Measurements from ENCODE around the gene LARGE1. TPM values are rescaled to one million over a fixed set of nuclear protein-coding genes. Genes with fewer than 3 reads are reported as not detected.
A peak's percentile ranks its signal among the peaks of the same experiment; 100 is the strongest.
"Not testable (repeated sequence)": the region's sequence is repeated elsewhere in the genome, so short reads cannot be mapped to it uniquely, and the experiment has no call there.

LARGE1 gene
- polyA plus RNA-seq, 3 donors = 0.05 to 0.13 TPM; not detected in 1

- no peaks in the 10 kb centered on the region for H4K20me1 ChIP-seq (ENCODE audit: insufficient read depth, low read length)
- no peak for DNase-seq
- intact Hi-C loops (cut with micrococcal nuclease) = no loop called here
- H3K27me3 Mint-ChIP-seq (ENCODE audit: low read depth in 3 of 3) = peaks cover 2 to 4% (median 2%) of the 10 kb centered on the region in 3 donors
- H3K9ac ChIP-seq (ENCODE audit: insufficient read depth, low read length, poor library complexity, severe bottlenecking) = no peak overlapping the region
- no peaks in the 10 kb centered on the region for H3K4me1 ChIP-seq (ENCODE audit: control insufficient read depth in 1 of 2, insufficient read depth in 2 of 2, low read length in 2 of 2)
- 75% methylated on average over 1 of the region's 3 CpGs for WGBS (ENCODE audit: insufficient coverage)
- H3K79me2 ChIP-seq (ENCODE audit: insufficient read depth, low read length) = no peaks in the 10 kb centered on the region
- no peak overlapping the region for H3K4me3 ChIP-seq (replicated peaks in 1 of 3; ENCODE audit: low read depth in 2 of 3, low read length in 3 of 3)
- H3K9me3 ChIP-seq (replicated peaks in 1 of 2; ENCODE audit: control insufficient read depth in 1 of 2, insufficient read depth in 1 of 2, low read length in 2 of 2) = no peaks in the 10 kb centered on the region
- H3K27ac ChIP-seq (ENCODE audit: low read depth in 1 of 2, low read length in 2 of 2) = no peak overlapping the region
- H2AFZ ChIP-seq (ENCODE audit: insufficient read depth, low read depth, low read length, poor library complexity, severe bottlenecking) = no peak overlapping the region
- no peaks in the 10 kb centered on the region for H3K4me1 Mint-ChIP-seq
- peaks cover 0 to 7% (median 0%) of the 10 kb centered on the region in 7 donors for H3K9me3 Mint-ChIP-seq
- H3K4me2 ChIP-seq (replicated peaks; ENCODE audit: extremely low read depth, low read length, poor library complexity, severe bottlenecking) = no peak overlapping the region
- H3K27me3 ChIP-seq (ENCODE audit: control insufficient read depth in 2 of 2, insufficient read depth in 2 of 2, low read length in 2 of 2) = no peaks in the 10 kb centered on the region
- H3K36me3 Mint-ChIP-seq = no peaks in the 10 kb centered on the region
- H3K27ac Mint-ChIP-seq = no peak overlapping the region
- no peak overlapping the region for H3K4me3 Mint-ChIP-seq
- TF ChIP-seq, protein P1, sequence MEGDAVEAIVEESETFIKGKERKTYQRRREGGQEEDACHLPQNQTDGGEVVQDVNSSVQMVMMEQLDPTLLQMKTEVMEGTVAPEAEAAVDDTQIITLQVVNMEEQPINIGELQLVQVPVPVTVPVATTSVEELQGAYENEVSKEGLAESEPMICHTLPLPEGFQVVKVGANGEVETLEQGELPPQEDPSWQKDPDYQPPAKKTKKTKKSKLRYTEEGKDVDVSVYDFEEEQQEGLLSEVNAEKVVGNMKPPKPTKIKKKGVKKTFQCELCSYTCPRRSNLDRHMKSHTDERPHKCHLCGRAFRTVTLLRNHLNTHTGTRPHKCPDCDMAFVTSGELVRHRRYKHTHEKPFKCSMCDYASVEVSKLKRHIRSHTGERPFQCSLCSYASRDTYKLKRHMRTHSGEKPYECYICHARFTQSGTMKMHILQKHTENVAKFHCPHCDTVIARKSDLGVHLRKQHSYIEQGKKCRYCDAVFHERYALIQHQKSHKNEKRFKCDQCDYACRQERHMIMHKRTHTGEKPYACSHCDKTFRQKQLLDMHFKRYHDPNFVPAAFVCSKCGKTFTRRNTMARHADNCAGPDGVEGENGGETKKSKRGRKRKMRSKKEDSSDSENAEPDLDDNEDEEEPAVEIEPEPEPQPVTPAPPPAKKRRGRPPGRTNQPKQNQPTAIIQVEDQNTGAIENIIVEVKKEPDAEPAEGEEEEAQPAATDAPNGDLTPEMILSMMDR (IDR thresholded peaks at IDR 0.05) = no peak
- H3K36me3 ChIP-seq (replicated peaks in 1 of 2; ENCODE audit: control insufficient read depth in 1 of 2, insufficient read depth in 2 of 2, low read length in 2 of 2) = no peaks in the 10 kb centered on the region
Observed at GRCh38 chr22:33569559-33569958, 350.7 kb downstream of the LARGE1 start.

DNA sequence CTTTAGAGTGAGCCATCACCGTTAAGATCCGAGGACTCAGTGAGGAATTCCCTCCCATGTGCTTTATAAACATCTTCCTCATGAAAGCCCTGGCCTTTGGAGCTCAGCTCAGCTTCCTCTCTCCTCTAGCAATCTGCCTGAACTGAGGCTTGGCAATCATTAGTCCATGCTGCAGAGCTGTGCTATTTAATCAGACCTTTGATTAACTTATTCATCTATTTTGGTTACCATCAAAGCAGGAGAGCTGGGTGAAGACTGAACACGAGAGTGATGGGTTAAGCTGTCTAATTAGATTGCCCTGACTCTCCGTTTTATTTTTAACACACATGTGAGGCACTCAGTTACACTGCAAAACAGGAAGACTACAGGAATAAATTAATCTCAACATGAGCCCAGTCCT, 351.3 kb downstream of the LARGE1 start:
- no peaks in the 10 kb centered on the region for H3K36me3 ChIP-seq (replicated peaks in 1 of 2; ENCODE audit: control insufficient read depth in 1 of 2, insufficient read depth in 2 of 2, low read length in 2 of 2)
- Mint-ChIP-seq H3K27ac (peak overlapping the region in 1 of 7 donors; percentile 10), H3K4me1 (no peaks in the 10 kb centered on the region), H3K27me3 (ENCODE audit: low read depth in 3 of 3) (peaks cover 2 to 4% (median 2%) of the 10 kb centered on the region in 3 donors), H3K36me3 (no peaks in the 10 kb centered on the region), H3K4me3 (no peak overlapping the region), H3K9me3 (peaks cover 0 to 7% (median 0%) of the 10 kb centered on the region in 7 donors)
- 63% methylated on average over 2 of the region's 4 CpGs for WGBS (ENCODE audit: insufficient coverage)
- no peaks in the 10 kb centered on the region for H4K20me1 ChIP-seq (ENCODE audit: insufficient read depth, low read length)
- no peaks in the 10 kb centered on the region for H3K27me3 ChIP-seq (ENCODE audit: control insufficient read depth in 2 of 2, insufficient read depth in 2 of 2, low read length in 2 of 2)
- no peak overlapping the region for H3K4me2 ChIP-seq (replicated peaks; ENCODE audit: extremely low read depth, low read length, poor library complexity, severe bottlenecking)
- H3K4me3 ChIP-seq (replicated peaks in 1 of 3; ENCODE audit: low read depth in 2 of 3, low read length in 3 of 3) = no peak overlapping the region
- H3K9me3 ChIP-seq (replicated peaks in 1 of 2; ENCODE audit: control insufficient read depth in 1 of 2, insufficient read depth in 1 of 2, low read length in 2 of 2) = no peaks in the 10 kb centered on the region
- TF ChIP-seq, protein P1 (IDR thresholded peaks at IDR 0.05) = no peak
- no peak for DNase-seq
- no peaks in the 10 kb centered on the region for H3K4me1 ChIP-seq (ENCODE audit: control insufficient read depth in 1 of 2, insufficient read depth in 2 of 2, low read length in 2 of 2)
- intact Hi-C loops (cut with micrococcal nuclease) = no loop called here
- H3K79me2 ChIP-seq (ENCODE audit: insufficient read depth, low read length) = no peaks in the 10 kb centered on the region
- no peak overlapping the region for H3K9ac ChIP-seq (ENCODE audit: insufficient read depth, low read length, poor library complexity, severe bottlenecking)
- no peak overlapping the region for H3K27ac ChIP-seq (ENCODE audit: low read depth in 1 of 2, low read length in 2 of 2)
- H2AFZ ChIP-seq (ENCODE audit: insufficient read depth, low read depth, low read length, poor library complexity, severe bottlenecking) = no peak overlapping the region

DNA sequence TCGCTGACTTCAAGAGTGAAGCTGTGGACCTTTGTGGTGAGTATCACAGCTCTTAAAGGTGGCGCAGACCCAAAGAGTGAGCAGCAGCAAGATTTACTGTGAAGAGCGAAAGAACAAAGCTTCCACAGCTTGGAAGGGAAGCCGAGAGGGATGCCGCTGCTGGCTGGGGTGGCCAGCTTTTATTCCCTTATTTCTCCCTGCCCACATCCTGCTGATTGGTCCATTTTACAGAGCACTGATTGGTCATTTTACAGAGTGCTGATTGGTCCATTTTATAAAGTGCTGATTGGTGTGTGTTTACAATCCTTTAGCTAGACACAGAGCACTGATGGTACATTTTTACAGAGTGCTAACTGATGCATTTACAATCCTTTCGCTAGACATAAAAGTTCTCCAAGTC, 353.8 kb downstream of the LARGE1 start:
- H3K9me3 ChIP-seq (replicated peaks in 1 of 2; ENCODE audit: control insufficient read depth in 1 of 2, insufficient read depth in 1 of 2, low read length in 2 of 2); intact Hi-C loops (cut with micrococcal nuclease); H3K79me2 ChIP-seq (ENCODE audit: insufficient read depth, low read length); H3K27me3 Mint-ChIP-seq (ENCODE audit: low read depth in 3 of 3); H3K36me3 Mint-ChIP-seq; H3K27ac ChIP-seq (ENCODE audit: low read depth in 1 of 2, low read length in 2 of 2); H3K4me1 ChIP-seq (ENCODE audit: control insufficient read depth in 1 of 2, insufficient read depth in 2 of 2, low read length in 2 of 2); H3K4me3 Mint-ChIP-seq; DNase-seq; H3K27me3 ChIP-seq (ENCODE audit: control insufficient read depth in 2 of 2, insufficient read depth in 2 of 2, low read length in 2 of 2); H3K4me3 ChIP-seq (replicated peaks in 1 of 3; ENCODE audit: low read depth in 2 of 3, low read length in 3 of 3); H3K4me1 Mint-ChIP-seq; H2AFZ ChIP-seq (ENCODE audit: insufficient read depth, low read depth, low read length, poor library complexity, severe bottlenecking); H3K9me3 Mint-ChIP-seq; H4K20me1 ChIP-seq (ENCODE audit: insufficient read depth, low read length); H3K4me2 ChIP-seq (replicated peaks; ENCODE audit: extremely low read depth, low read length, poor library complexity, severe bottlenecking); H3K36me3 ChIP-seq (replicated peaks in 1 of 2; ENCODE audit: control insufficient read depth in 1 of 2, insufficient read depth in 2 of 2, low read length in 2 of 2); H3K9ac ChIP-seq (ENCODE audit: insufficient read depth, low read length, poor library complexity, severe bottlenecking); H3K27ac Mint-ChIP-seq: not testable (repeated sequence)
- WGBS (ENCODE audit: insufficient coverage) = 100% methylated on average over 4 of the region's 6 CpGs
